GM12873 (cell line): ENCODE measurements around the gene FAM83G.

Experiments
- TF ChIP-seq, protein P1 (sequence below): IDR thresholded peaks from 2 replicates; pipeline ENCODE4 v1.5.1; 2012; ENCODE audit warnings: low read depth, mild to moderate bottlenecking, moderate library complexity, low read length, control low read depth; ENCODE audit not compliant: insufficient read depth; ENCODE audit errors: missing control alignments

Gene FAM83G

DNA sequence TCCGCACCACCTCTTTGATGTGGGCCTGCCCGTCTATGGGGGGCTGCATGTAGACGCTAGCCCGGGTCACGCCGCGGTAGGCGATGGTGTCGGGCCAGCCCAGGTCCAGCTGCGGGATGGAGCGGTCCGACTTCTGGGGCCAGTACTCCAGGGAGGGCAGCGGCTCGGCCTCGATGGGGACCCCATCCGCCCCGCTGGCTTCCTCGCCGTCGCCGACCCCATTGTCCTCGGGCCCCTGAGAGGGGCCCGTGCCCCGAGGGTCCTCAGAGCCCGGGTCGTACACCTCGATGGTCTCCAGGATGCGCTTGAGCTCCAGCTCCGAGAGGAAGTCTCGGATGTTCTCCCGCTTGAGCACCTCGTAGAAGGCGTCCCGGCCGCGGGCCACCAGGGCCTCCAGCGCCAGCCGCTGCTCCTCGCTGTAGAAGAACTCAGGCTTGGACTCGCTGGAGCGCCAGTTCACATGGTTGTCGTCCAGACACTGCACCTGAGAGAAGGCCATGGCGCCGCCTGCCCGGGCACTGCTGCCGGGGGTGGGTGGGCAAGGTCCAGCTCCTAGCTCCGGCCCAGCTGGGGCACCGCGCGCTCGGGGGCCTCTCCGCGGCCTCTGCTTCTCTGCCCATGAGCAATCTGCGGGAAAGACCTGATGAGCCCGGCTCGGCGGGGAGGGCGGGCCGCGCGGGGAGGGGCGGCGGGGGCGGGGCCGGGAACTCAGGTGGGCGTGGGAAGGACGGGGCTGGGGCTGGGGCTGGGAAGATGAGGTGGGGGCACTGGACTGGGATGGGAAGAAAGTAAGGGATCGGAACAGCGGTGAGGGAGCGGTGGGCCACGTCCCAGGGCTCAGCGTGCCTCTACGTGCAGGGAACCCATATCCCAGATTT, 782 bp downstream of the FAM83G start:
- TF ChIP-seq, protein P1, sequence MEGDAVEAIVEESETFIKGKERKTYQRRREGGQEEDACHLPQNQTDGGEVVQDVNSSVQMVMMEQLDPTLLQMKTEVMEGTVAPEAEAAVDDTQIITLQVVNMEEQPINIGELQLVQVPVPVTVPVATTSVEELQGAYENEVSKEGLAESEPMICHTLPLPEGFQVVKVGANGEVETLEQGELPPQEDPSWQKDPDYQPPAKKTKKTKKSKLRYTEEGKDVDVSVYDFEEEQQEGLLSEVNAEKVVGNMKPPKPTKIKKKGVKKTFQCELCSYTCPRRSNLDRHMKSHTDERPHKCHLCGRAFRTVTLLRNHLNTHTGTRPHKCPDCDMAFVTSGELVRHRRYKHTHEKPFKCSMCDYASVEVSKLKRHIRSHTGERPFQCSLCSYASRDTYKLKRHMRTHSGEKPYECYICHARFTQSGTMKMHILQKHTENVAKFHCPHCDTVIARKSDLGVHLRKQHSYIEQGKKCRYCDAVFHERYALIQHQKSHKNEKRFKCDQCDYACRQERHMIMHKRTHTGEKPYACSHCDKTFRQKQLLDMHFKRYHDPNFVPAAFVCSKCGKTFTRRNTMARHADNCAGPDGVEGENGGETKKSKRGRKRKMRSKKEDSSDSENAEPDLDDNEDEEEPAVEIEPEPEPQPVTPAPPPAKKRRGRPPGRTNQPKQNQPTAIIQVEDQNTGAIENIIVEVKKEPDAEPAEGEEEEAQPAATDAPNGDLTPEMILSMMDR = no peak

DNA sequence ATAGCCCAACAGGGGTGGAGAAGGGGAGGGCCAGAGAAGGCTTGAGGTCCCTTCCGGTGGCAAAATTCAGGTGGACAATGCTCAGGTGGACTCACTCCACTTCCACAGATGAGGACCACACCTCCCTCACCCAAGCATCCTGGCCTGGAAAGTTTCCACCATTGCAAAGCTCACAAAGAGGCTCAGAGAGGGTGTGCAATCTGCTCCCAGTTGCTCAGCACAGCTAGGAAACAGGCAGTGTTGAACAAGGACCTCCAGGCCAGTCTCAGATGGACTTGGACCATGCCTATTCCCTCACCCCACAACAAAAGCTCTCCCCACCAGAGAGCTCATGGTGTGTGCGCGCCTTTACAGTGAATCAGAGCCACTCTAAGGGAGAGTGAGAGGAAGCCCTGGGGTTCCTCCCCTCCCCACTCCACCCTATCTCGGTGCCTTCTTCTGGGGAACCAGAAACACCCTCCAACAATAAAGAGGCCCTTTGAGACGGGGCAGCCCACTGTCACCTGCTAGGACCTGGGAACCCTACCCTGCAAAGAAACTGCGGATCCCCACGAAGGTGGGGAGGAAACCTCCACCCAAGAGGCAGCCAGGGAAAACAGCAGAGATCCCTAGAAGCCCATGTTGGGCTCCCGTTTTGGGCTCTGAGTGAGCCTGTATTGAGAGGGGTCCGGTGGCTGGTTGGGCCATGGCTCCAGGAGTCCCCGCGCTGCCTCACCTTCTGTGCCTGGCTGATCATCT, 1.6 kb downstream of the FAM83G start:
- TF ChIP-seq, protein P1 = no peak

DNA sequence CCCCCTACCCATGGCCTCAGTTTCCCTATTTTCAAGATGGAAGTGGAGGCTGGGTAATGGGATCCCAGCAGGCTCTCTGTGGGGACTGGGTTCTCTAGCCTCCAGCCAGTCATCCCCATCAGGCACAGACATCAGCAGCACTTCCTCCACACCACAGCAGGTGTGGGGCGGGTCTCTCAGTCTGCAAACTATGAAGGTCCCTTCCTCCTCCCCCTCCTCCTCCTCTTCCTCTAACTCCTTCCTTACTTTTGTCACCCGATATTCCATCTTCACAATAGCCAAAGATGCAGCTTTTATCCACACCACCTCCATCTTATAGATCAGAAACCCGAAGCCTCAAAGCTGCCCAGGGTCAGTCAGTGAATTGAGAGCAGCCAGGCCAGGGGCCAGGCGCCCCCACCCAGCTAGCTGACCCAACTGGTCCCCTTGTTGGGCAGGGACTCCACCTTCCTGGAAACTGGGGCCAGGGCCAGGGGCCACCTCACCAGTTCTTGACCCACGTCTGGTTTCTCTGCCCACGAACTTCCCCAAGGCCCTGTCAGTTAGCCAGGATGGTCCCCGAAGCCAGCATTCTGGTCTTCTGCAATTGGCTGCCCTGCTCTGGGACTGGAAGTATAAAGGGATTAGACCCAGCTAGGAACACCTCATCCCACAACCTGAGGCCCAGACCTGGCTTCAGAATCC, 2.5 kb downstream of the FAM83G start:
- TF ChIP-seq, protein P1 = no peak

GRCh38 chr17:19000531-19001325, 3.8 kb downstream of the FAM83G start:
- TF ChIP-seq, protein P1 = no peak

GRCh38 chr17:18999911-19000310, 4.7 kb downstream of the FAM83G start:
- TF ChIP-seq, protein P1 = no peak

DNA sequence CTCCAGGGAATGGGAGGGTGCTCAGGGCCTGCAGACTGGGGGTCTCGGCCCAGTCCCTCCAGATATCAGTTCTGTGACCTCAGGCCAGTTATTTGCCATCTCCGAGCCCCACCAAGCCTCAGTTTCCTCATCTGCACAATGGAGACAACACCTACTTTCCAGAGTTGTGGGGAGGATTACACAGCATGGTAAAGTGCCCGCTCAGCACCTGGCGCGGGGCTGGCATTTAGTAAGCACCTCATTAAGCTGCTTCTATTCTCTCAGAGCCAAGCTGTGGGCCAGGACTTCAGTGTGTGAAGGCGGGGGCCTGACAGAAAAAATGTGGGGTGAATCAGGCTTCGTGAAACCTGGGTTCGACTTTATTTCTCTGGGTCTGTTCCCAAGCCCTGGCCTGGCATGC, 5.2 kb downstream of the FAM83G start:
- TF ChIP-seq, protein P1 = no peak
